HepG2 (cell line): ENCODE data around the gene JMJD6. TPM values are rescaled to one million over a fixed set of nuclear protein-coding genes. Genes with fewer than 3 reads are reported as not detected.

ENCODE experiments used
- ELF3 ChIP-seq: IDR thresholded peaks from 2 replicates; pipeline ENCODE4 v1.6.1; 2016; ENCODE audit warnings: missing genetic modification reagents, missing compliant biosample characterization
- HCFC1 ChIP-seq: fragments of 150-350 bp; IDR thresholded peaks from 2 replicates; pipeline ENCODE4 v1.6.1; 2014; ENCODE audit warnings: low read depth, low read length
- ISL2 ChIP-seq: sonication (generic); formaldehyde crosslinking; IDR thresholded peaks from 2 replicates; pipeline ENCODE4 v1.5.0; 2020; ENCODE audit warnings: missing genetic modification reagents
- LCORL ChIP-seq, 2 experiments: fragments of 450-650 bp in 1 of 2; sonication (generic) in 1 of 2; formaldehyde crosslinking in 1 of 2; IDR thresholded peaks; 2 replicates each; pipeline versions ENCODE4 v1.5.0 to v1.6.1; 2017 to 2020; ENCODE audit warnings: antibody characterized with exemption in 1 of 2, missing genetic modification reagents in 1 of 2
- PHF5A ChIP-seq: IDR thresholded peaks from one replicate; pipeline ENCODE4 v1.6.1; 2018; ENCODE audit warnings: low read depth, missing genetic modification reagents; ENCODE audit not compliant: unreplicated experiment
- REL ChIP-seq: sonication (generic); formaldehyde crosslinking; conservative IDR thresholded peaks from 2 replicates; pipeline ENCODE4 v1.8.0; 2022; ENCODE audit warnings: mild to moderate bottlenecking, missing genetic modification reagents, moderate library complexity
- SIX1 ChIP-seq: sonication (generic); formaldehyde crosslinking; IDR thresholded peaks from 2 replicates; pipeline ENCODE4 v1.4.0; 2020; ENCODE audit warnings: missing genetic modification reagents, borderline replicate concordance
- TEAD3 ChIP-seq: optimal IDR thresholded peaks from 2 replicates; pipeline ENCODE3; 2016; ENCODE audit warnings: borderline replicate concordance
- YY1 ChIP-seq: IDR thresholded peaks from 2 replicates; pipeline ENCODE4 v1.6.1; 2011; ENCODE audit warnings: low read length, low read depth, moderate library complexity, mild to moderate bottlenecking; ENCODE audit not compliant: insufficient read depth, insufficient replicate concordance
- ZBTB7B ChIP-seq: sonication (generic); formaldehyde crosslinking; IDR thresholded peaks from 2 replicates; pipeline ENCODE4 v1.4.0; 2020; ENCODE audit warnings: missing genetic modification reagents
- ZC3H13 ChIP-seq: sonication (generic); formaldehyde crosslinking; IDR thresholded peaks from 2 replicates; pipeline ENCODE4 v1.8.1; 2023; ENCODE audit warnings: mild to moderate bottlenecking, missing genetic modification reagents, moderate library complexity
- ZFYVE20 ChIP-seq: sonication (generic); formaldehyde crosslinking; IDR thresholded peaks from 2 replicates; pipeline ENCODE4 v1.8.0; 2023; ENCODE audit warnings: low read depth, mild to moderate bottlenecking, moderate library complexity, missing genetic modification reagents, borderline replicate concordance
- ZNF501 ChIP-seq: sonication (generic); formaldehyde crosslinking; IDR thresholded peaks from 2 replicates; pipeline ENCODE4 v1.5.1; 2020; ENCODE audit warnings: mild to moderate bottlenecking, moderate library complexity, missing genetic modification reagents
- ZNF510 ChIP-seq: sonication (generic); formaldehyde crosslinking; IDR thresholded peaks from 2 replicates; pipeline ENCODE4 v1.4.0; 2020; ENCODE audit warnings: low read depth, mild to moderate bottlenecking, missing genetic modification reagents
- ZNF766 ChIP-seq: sonication (generic); formaldehyde crosslinking; IDR thresholded peaks from 2 replicates; pipeline ENCODE4 v1.5.0; 2020; ENCODE audit warnings: missing genetic modification reagents, borderline replicate concordance
- polyA plus RNA-seq, 8 experiments: library from polyadenylated mRNA; depleted of rRNA in 3 of 8; stranded (reverse) in 7 of 8; unstranded in 1 of 8; fragments of >200 nt; fragmentation: Illumina TruSeq in 4 of 8; extraction: Trizol in 4 of 8; gene quantifications; 2 replicates each; pipeline versions ENCODE4 v1.2.1 to v1.2.3, GENCODE V29; 2011 to 2016; ENCODE audit warnings: low read depth in 4 of 8, missing spikeins in 1 of 8, mixed read lengths in 1 of 8; ENCODE audit not compliant: insufficient read depth in 1 of 8
- total RNA-seq, 5 experiments: library from RNA; depleted of rRNA; stranded (reverse); fragments of >200 nt; fragmentation: Illumina TruSeq; extraction: Trizol; gene quantifications; 2 replicates each; pipeline ENCODE4 v1.2.3, GENCODE V29; 2016; ENCODE audit warnings: low read depth in 1 of 5
- TF ChIP-seq, protein P1 (sequence below): IDR thresholded peaks from 2 replicates; pipeline ENCODE4 v1.6.1; 2016
- TF ChIP-seq, protein P2 (sequence below): sonication (generic); formaldehyde crosslinking; IDR thresholded peaks from 2 replicates; pipeline ENCODE4 v1.8.1; 2023; ENCODE audit warnings: missing genetic modification reagents, inconsistent platforms, borderline replicate concordance
- TF ChIP-seq, protein P3 (sequence below): sonication (generic); formaldehyde crosslinking; IDR thresholded peaks from 2 replicates; pipeline ENCODE4 v1.9.0; 2021; ENCODE audit warnings: missing genetic modification reagents, mild to moderate bottlenecking, borderline replicate concordance
- TF ChIP-seq, protein P4 (sequence below): sonication (generic); formaldehyde crosslinking; conservative IDR thresholded peaks from 2 replicates; pipeline ENCODE4 v1.4.0; 2020; ENCODE audit warnings: mild to moderate bottlenecking, missing genetic modification reagents, moderate library complexity
- TF ChIP-seq, protein P5 (sequence below): IDR thresholded peaks from 2 replicates; pipeline ENCODE4 v1.6.1; 2016; ENCODE audit warnings: mild to moderate bottlenecking, missing biosample characterization, missing genetic modification reagents

Gene JMJD6
- total and polyA plus RNA-seq, 2 of the 13 experiments (the other 11 are each of a cell fraction or from before 2014, with no cell fraction given), result 33.6 to 41.0 TPM

DNA sequence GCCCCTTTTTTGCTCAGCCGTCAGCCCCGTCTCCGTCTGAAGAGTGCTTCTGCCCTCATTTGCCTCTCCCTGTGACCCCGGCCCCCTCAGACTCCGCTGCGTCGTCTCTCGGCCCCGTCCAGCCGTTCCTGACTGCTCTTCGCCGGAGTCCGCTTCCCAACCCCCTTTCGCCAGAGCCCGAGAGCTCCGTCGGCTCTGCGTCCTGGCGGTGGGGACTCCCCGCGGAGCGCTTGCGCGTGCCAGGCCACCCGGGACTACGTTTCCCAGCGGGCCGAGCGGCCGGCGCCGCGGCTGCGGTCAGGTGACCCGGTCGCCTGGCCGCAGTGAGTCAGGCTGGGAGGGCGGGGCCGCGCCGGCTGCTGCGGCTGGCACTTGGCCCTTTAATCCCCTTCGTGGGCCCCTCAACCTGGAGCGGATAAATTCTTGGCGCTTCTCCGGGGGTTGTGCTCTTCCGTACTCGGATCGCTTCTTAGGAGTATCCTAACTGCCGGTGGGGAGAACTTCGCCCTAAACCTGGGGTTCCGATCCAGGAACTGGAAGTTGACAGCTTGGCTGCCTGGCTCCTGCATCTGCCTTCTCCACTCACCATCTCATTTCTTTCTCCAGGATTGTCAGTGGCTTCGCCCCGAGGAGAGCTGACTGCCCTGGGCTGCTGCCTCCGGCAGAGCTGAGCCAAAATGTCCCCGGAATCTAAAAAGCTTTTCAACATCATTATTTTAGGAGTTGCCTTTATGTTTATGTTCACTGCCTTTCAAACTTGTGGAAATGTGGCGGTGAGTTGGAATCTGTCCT, 11.5 kb upstream of the JMJD6 start, which contains the start of gene MFSD11 (continued):
- no peak for TF ChIP-seq LCORL (IDR thresholded peaks at IDR 0.05)
- TF ChIP-seq LCORL (CRISPR knock-in tag; IDR thresholded peaks at IDR 0.05), result no peak
- TF ChIP-seq ISL2 (CRISPR knock-in tag), result no peak
- no peak for TF ChIP-seq ELF3 (CRISPR knock-in tag)
- TF ChIP-seq ZNF510 (CRISPR knock-in tag), result peak; percentile 76
- TF ChIP-seq, protein P1, sequence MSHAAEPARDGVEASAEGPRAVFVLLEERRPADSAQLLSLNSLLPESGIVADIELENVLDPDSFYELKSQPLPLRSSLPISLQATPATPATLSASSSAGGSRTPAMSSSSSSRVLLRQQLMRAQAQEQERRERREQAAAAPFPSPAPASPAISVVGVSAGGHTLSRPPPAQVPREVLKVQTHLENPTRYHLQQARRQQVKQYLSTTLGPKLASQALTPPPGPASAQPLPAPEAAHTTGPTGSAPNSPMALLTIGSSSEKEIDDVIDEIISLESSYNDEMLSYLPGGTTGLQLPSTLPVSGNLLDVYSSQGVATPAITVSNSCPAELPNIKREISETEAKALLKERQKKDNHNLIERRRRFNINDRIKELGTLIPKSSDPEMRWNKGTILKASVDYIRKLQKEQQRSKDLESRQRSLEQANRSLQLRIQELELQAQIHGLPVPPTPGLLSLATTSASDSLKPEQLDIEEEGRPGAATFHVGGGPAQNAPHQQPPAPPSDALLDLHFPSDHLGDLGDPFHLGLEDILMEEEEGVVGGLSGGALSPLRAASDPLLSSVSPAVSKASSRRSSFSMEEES (CRISPR knock-in tag), result peak; percentile 88
- TF ChIP-seq, protein P2, sequence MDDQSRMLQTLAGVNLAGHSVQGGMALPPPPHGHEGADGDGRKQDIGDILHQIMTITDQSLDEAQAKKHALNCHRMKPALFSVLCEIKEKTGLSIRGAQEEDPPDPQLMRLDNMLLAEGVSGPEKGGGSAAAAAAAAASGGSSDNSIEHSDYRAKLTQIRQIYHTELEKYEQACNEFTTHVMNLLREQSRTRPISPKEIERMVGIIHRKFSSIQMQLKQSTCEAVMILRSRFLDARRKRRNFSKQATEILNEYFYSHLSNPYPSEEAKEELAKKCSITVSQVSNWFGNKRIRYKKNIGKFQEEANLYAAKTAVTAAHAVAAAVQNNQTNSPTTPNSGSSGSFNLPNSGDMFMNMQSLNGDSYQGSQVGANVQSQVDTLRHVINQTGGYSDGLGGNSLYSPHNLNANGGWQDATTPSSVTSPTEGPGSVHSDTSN, result no peak
- TF ChIP-seq HCFC1, result peak; percentile 92
- TF ChIP-seq ZBTB7B (CRISPR knock-in tag), result peak; percentile 46; the same call in 1 of the 2 replicates
- peak; percentile 93 for TF ChIP-seq REL (CRISPR knock-in tag)
- TF ChIP-seq, protein P3, sequence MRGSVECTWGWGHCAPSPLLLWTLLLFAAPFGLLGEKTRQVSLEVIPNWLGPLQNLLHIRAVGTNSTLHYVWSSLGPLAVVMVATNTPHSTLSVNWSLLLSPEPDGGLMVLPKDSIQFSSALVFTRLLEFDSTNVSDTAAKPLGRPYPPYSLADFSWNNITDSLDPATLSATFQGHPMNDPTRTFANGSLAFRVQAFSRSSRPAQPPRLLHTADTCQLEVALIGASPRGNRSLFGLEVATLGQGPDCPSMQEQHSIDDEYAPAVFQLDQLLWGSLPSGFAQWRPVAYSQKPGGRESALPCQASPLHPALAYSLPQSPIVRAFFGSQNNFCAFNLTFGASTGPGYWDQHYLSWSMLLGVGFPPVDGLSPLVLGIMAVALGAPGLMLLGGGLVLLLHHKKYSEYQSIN (CRISPR knock-in tag), result no peak
- TF ChIP-seq SIX1 (CRISPR knock-in tag), result no peak
- peak; percentile 82 for TF ChIP-seq YY1
- no peak for TF ChIP-seq ZFYVE20 (CRISPR knock-in tag)
- peak; percentile 8 for TF ChIP-seq TEAD3
- peak; percentile 90; the same call in 1 of the 2 replicates for TF ChIP-seq ZC3H13 (CRISPR knock-in tag)
- TF ChIP-seq PHF5A (CRISPR knock-in tag), result peak; percentile 54
- TF ChIP-seq ZNF766 (CRISPR knock-in tag), result no peak
- TF ChIP-seq, protein P4, sequence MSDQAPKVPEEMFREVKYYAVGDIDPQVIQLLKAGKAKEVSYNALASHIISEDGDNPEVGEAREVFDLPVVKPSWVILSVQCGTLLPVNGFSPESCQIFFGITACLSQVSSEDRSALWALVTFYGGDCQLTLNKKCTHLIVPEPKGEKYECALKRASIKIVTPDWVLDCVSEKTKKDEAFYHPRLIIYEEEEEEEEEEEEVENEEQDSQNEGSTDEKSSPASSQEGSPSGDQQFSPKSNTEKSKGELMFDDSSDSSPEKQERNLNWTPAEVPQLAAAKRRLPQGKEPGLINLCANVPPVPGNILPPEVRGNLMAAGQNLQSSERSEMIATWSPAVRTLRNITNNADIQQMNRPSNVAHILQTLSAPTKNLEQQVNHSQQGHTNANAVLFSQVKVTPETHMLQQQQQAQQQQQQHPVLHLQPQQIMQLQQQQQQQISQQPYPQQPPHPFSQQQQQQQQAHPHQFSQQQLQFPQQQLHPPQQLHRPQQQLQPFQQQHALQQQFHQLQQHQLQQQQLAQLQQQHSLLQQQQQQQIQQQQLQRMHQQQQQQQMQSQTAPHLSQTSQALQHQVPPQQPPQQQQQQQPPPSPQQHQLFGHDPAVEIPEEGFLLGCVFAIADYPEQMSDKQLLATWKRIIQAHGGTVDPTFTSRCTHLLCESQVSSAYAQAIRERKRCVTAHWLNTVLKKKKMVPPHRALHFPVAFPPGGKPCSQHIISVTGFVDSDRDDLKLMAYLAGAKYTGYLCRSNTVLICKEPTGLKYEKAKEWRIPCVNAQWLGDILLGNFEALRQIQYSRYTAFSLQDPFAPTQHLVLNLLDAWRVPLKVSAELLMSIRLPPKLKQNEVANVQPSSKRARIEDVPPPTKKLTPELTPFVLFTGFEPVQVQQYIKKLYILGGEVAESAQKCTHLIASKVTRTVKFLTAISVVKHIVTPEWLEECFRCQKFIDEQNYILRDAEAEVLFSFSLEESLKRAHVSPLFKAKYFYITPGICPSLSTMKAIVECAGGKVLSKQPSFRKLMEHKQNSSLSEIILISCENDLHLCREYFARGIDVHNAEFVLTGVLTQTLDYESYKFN, result peak; percentile 76; the same call in 1 of the 2 replicates
- TF ChIP-seq, protein P5, sequence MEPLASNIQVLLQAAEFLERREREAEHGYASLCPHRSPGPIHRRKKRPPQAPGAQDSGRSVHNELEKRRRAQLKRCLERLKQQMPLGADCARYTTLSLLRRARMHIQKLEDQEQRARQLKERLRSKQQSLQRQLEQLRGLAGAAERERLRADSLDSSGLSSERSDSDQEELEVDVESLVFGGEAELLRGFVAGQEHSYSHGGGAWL, result no peak
- TF ChIP-seq ZNF501, result peak; percentile 94
